Loucy (cell line): ENCODE measurements around the gene CRACDL.

ENCODE experiments used
- H2AFZ ChIP-seq: fragments of 200-600 bp; sonication (generic); 2 replicates; pipeline ENCODE4 v1.6.0; 2016; ENCODE audit warnings: antibody characterized with exemption, mild to moderate bottlenecking, low read length, moderate library complexity
- H3F3A ChIP-seq: fragments of 200-600 bp; 2 replicates; pipeline ENCODE4 v1.6.0; 2016; ENCODE audit warnings: antibody characterized with exemption, low read depth, mild to moderate bottlenecking
- H3K27me3 ChIP-seq: fragments of 200-600 bp; sonication (generic); 2 replicates; pipeline ENCODE4 v1.6.1; 2014; ENCODE audit warnings: low read length, mild to moderate bottlenecking; ENCODE audit not compliant: insufficient read depth, poor library complexity, severe bottlenecking
- H3K36me3 ChIP-seq: fragments of 200-600 bp; sonication (generic); 2 replicates; pipeline ENCODE4 v1.6.1; 2016; ENCODE audit warnings: low read length; ENCODE audit not compliant: insufficient read depth
- H3K4me1 ChIP-seq: fragments of 200-600 bp; sonication (generic); 2 replicates; pipeline ENCODE4 v1.5.1; 2014; ENCODE audit warnings: low read length, mild to moderate bottlenecking; ENCODE audit not compliant: insufficient read depth, poor library complexity, severe bottlenecking
- H3K4me2 ChIP-seq: fragments of 200-600 bp; sonication (generic); 2 replicates; pipeline ENCODE4 v1.6.0; 2014; ENCODE audit warnings: antibody characterized with exemption, low read length, low read depth, mild to moderate bottlenecking; ENCODE audit not compliant: poor library complexity, severe bottlenecking
- H3K4me3 ChIP-seq: fragments of 200-600 bp; sonication (generic); 2 replicates; pipeline ENCODE4 v1.5.1; 2014; ENCODE audit warnings: low read length, mild to moderate bottlenecking, mixed read lengths; ENCODE audit not compliant: poor library complexity, severe bottlenecking
- H3K79me2 ChIP-seq: fragments of 200-600 bp; sonication (generic); 2 replicates; pipeline ENCODE4 v1.6.1; 2014; ENCODE audit warnings: low read length; ENCODE audit not compliant: insufficient read depth
- H3K9ac ChIP-seq: fragments of 200-600 bp; sonication (generic); 2 replicates; pipeline ENCODE4 v1.6.0; 2014; ENCODE audit warnings: mild to moderate bottlenecking, low read depth, low read length, moderate library complexity; ENCODE audit not compliant: poor library complexity, severe bottlenecking
- H3K9me2 ChIP-seq: fragments of 200-600 bp; sonication (generic); replicated peaks from 2 replicates; pipeline ENCODE4 v1.6.1; 2016; ENCODE audit warnings: low read depth, low read length, mixed read lengths
- H3K9me3 ChIP-seq: fragments of 200-600 bp; sonication (generic); 2 replicates; pipeline ENCODE4 v1.6.1; 2014; ENCODE audit warnings: mild to moderate bottlenecking, antibody characterized with exemption, low read length, low read depth; ENCODE audit not compliant: insufficient read depth
- H4K20me1 ChIP-seq: fragments of 200-600 bp; sonication (generic); 2 replicates; pipeline ENCODE4 v1.6.0; 2014; ENCODE audit warnings: antibody characterized with exemption, low read length, mild to moderate bottlenecking; ENCODE audit not compliant: insufficient read depth, poor library complexity, severe bottlenecking
- EZH2phosphoT487 ChIP-seq: fragments of 200-600 bp; IDR thresholded peaks from 2 replicates; pipeline ENCODE4 v1.6.1; 2018; ENCODE audit warnings: antibody characterized with exemption, mild to moderate bottlenecking, moderate library complexity, borderline replicate concordance
- TF ChIP-seq, protein P1 (sequence below): fragments of 200-600 bp; sonication (generic); conservative IDR thresholded peaks from 2 replicates; pipeline ENCODE4 v1.5.1; 2014; ENCODE audit warnings: mild to moderate bottlenecking, antibody characterized with exemption, low read length

Gene CRACDL

DNA sequence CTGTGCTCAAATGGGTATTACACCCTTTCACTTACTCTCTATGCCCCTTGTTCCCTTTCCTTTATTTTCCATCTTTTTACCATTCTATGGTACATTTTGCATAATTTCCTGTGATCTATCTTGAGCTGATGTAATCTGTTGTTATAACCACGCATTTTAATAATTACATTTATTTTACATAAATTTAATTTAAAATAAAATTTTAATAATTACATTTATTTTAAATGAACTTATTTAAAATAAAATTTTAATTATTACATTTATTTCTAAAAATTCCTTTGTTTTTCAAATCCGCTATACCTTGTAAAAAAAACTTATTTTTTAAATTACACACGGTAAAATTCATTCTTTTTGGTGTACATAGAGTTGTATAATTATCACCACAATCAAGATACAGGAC lies 93.9 kb downstream of the CRACDL start:
- Histone ChIP-seq H3K9ac (no peak overlapping the region), H3K79me2 (no peaks in the 10 kb centered on the region), H3K4me1 (no peaks in the 10 kb centered on the region), H3F3A (no peaks in the 10 kb centered on the region), H3K9me3 (no peaks in the 10 kb centered on the region), H3K4me2 (no peak overlapping the region), H3K4me3 (no peak overlapping the region), H3K36me3 (no peaks in the 10 kb centered on the region), H2AFZ (no peak overlapping the region), H3K27me3 (no peaks in the 10 kb centered on the region), H4K20me1 (no peaks in the 10 kb centered on the region), H3K9me2 (no peaks in the 10 kb centered on the region)
- TF ChIP-seq EZH2phosphoT487: no peak
- TF ChIP-seq, protein P1, sequence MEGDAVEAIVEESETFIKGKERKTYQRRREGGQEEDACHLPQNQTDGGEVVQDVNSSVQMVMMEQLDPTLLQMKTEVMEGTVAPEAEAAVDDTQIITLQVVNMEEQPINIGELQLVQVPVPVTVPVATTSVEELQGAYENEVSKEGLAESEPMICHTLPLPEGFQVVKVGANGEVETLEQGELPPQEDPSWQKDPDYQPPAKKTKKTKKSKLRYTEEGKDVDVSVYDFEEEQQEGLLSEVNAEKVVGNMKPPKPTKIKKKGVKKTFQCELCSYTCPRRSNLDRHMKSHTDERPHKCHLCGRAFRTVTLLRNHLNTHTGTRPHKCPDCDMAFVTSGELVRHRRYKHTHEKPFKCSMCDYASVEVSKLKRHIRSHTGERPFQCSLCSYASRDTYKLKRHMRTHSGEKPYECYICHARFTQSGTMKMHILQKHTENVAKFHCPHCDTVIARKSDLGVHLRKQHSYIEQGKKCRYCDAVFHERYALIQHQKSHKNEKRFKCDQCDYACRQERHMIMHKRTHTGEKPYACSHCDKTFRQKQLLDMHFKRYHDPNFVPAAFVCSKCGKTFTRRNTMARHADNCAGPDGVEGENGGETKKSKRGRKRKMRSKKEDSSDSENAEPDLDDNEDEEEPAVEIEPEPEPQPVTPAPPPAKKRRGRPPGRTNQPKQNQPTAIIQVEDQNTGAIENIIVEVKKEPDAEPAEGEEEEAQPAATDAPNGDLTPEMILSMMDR: no peak

DNA sequence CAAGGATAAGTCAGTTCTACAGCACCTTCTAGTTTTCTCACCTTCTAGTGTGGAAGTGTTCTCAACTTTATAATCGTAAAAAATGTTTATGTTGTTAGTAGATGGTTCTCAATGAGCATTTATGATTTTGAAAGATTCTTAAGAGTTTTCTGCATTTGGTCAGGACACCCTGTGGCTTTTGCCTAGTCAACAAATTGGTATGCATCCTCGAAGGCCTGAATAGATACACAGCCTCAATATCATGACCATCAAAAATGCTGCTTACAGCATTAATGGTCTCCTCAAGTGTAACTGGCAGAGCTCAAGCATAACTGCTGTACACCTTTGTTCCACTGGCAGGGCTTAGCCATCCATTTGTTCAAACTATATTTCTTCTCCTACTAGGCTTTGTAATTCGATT lies 96.7 kb downstream of the CRACDL start:
- TF ChIP-seq, protein P1: no peak
- TF ChIP-seq EZH2phosphoT487: no peak
- no peak overlapping the region for H3K4me3 ChIP-seq
- H3K36me3 ChIP-seq: no peaks in the 10 kb centered on the region

DNA sequence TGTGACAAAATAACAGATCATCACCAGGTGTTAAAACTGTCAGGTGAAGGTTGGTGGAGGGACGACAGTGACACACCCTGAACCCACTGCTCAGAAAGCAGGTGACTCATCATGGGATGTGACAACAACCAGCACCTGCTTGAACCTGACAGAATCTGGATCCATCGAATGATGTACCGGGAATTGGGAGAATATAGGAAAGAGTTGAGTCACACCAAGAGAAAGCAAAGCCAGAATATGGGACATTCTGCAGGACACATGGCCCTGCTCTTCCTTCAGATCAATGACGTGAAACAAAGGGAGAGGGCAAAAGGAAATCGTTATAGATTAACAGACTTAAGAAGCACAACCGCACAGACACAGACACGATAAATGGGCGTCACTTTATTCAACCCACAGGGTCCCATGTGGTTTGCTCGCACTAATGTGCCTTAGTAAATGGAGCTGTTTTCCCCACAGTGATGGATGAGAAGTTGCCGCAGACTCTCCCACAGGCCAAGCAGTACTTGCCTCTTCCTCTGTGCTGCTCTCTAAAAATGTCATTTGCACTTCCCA lies 100.1 kb downstream of the CRACDL start:
- peak overlapping the region; percentile 31; the same call in 1 of the 2 replicates for H2AFZ ChIP-seq
- no peak for TF ChIP-seq EZH2phosphoT487
- TF ChIP-seq, protein P1: no peak
- H3K4me3 ChIP-seq: peak overlapping the region; percentile 57
- peaks cover 54% of the 10 kb centered on the region for H3K4me1 ChIP-seq
- H3K79me2 ChIP-seq: no peaks in the 10 kb centered on the region
- no peaks in the 10 kb centered on the region for H4K20me1 ChIP-seq
- H3K9me2 ChIP-seq: no peaks in the 10 kb centered on the region
- H3F3A ChIP-seq: no peaks in the 10 kb centered on the region
- H3K9me3 ChIP-seq: no peaks in the 10 kb centered on the region
- H3K9ac ChIP-seq: peak overlapping the region; percentile 39
- no peaks in the 10 kb centered on the region for H3K36me3 ChIP-seq
- H3K4me2 ChIP-seq: peak overlapping the region; percentile 89
- no peaks in the 10 kb centered on the region for H3K27me3 ChIP-seq

More for the DNA sequence above, 96.7 kb downstream of the CRACDL start:
- H3F3A ChIP-seq: no peaks in the 10 kb centered on the region
- no peaks in the 10 kb centered on the region for H4K20me1 ChIP-seq
- no peaks in the 10 kb centered on the region for H3K9me2 ChIP-seq
- no peak overlapping the region for H2AFZ ChIP-seq
- no peak overlapping the region for H3K9ac ChIP-seq
- H3K27me3 ChIP-seq: no peaks in the 10 kb centered on the region
- H3K9me3 ChIP-seq: no peaks in the 10 kb centered on the region
- no peaks in the 10 kb centered on the region for H3K79me2 ChIP-seq
- H3K4me1 ChIP-seq: peaks cover 20% of the 10 kb centered on the region
- no peak overlapping the region for H3K4me2 ChIP-seq
